K562 (cell line): ENCODE data around the gene MCAT. TPM values are rescaled to one million over a fixed set of nuclear protein-coding genes. Genes with fewer than 3 reads are reported as not detected.

Source experiments
- ATAC-seq: fragments of 200-7000 bp; cut with Tn5 transposase; 3 replicates; pipeline ENCODE4 v1.9.1; 2020; ENCODE audit warnings: moderate library complexity
- BruUV-seq: library from RNA; stranded (reverse); fragments of 400-500 nt; replicated peaks from 2 replicates; lab custom pipeline; 2021; lab: Mats Ljungman, UMichigan
- CTCF ChIA-PET: fragments of 300-600 bp; formaldehyde crosslinking; extraction: SDS; loops from one replicate; lab custom pipeline; 2021; ENCODE audit warnings: low intra/inter-chr PET ratio; lab: Yijun Ruan, JAX
- POLR2A ChIA-PET: fragments of 300-600, 350-650 bp; sonication (Branson Sonifier 250); formaldehyde crosslinking; extraction: SDS; loops from one replicate; lab custom pipeline; 2021; ENCODE audit warnings: antibody characterized with exemption, inconsistent platforms; lab: Yijun Ruan, JAX
- DNase-seq, 4 experiments: peaks; one replicate each; pipeline versions ENCODE4 v3.0.0 to v3.0.0-alpha.2; 2011 to 2018; ENCODE audit warnings: low spot score in 3 of 4, mixed read lengths in 3 of 4; ENCODE audit errors: extremely low read depth in 1 of 4
- FAIRE-seq: peaks from 2 replicates; lab custom pipeline; 2011; peaks lifted over from hg19 to GRCh38; lab: Jason Lieb, UNC
- H2AFZ ChIP-seq: 2 replicates; pipeline ENCODE4 v1.6.0; 2011; ENCODE audit warnings: low read depth, low read length, control low read depth, inconsistent platforms
- H3K27ac ChIP-seq: fragments of 200-600 bp; 3 replicates; pipeline ENCODE4 v1.8.0; 2011; ENCODE audit warnings: low read depth, mild to moderate bottlenecking, control low read depth, inconsistent platforms, low read length, moderate library complexity, mixed read lengths; ENCODE audit errors: extremely low read depth
- H3K27me3 ChIP-seq, 2 experiments: fragments of 300-600 bp in 1 of 2; 2 replicates in 1 of 2; 3 replicates in 1 of 2; pipeline versions ENCODE4 v1.6.0 to v1.8.0; 2011; ENCODE audit warnings: inconsistent platforms in 2 of 2, low read length in 2 of 2, mild to moderate bottlenecking in 1 of 2, mixed read lengths in 1 of 2, moderate library complexity in 1 of 2; ENCODE audit not compliant: control insufficient read depth in 2 of 2, insufficient read depth in 2 of 2
- H3K36me3 ChIP-seq: fragments of 300-600 bp; 3 replicates; pipeline ENCODE4 v1.8.0; 2011; ENCODE audit warnings: mild to moderate bottlenecking, low read length, inconsistent platforms; ENCODE audit not compliant: control insufficient read depth, insufficient read depth
- H3K4me1 ChIP-seq, 2 experiments: fragments of 200-600 bp in 1 of 2; replicated peaks in 1 of 2; 2 replicates in 1 of 2; 3 replicates in 1 of 2; pipeline versions ENCODE4 v1.5.1 to v1.8.0; 2011; ENCODE audit warnings: inconsistent platforms in 2 of 2, low read length in 2 of 2, mild to moderate bottlenecking in 1 of 2, mixed read lengths in 1 of 2, moderate library complexity in 1 of 2; ENCODE audit not compliant: control insufficient read depth in 2 of 2, insufficient read depth in 2 of 2
- H3K4me2 ChIP-seq: 2 replicates; pipeline ENCODE4 v1.6.1; 2011; ENCODE audit warnings: low read length, control low read depth, inconsistent platforms, mixed read lengths; ENCODE audit not compliant: insufficient read depth
- H3K4me3 ChIP-seq: fragments of 200-600 bp; sonication (generic), shearing (Covaris generic); 2 replicates; pipeline ENCODE4 v1.5.1; 2016; ENCODE audit warnings: control low read depth, inconsistent platforms
- H3K79me2 ChIP-seq: fragments of 200-600 bp; 3 replicates; pipeline ENCODE4 v1.8.0; 2011; ENCODE audit warnings: low read length, inconsistent platforms; ENCODE audit not compliant: control insufficient read depth, insufficient read depth
- H3K9ac ChIP-seq, 2 experiments: 2 replicates each; pipeline versions ENCODE4 v1.6.0 to v1.6.1; 2011; ENCODE audit warnings: low read depth in 2 of 2, low read length in 2 of 2, control low read depth in 1 of 2, inconsistent platforms in 1 of 2, mild to moderate bottlenecking in 1 of 2, mixed read lengths in 1 of 2; ENCODE audit not compliant: insufficient read depth in 1 of 2
- H3K9me1 ChIP-seq: one replicate; pipeline ENCODE4 v1.6.0; 2011; ENCODE audit warnings: inconsistent platforms, mild to moderate bottlenecking, low read length, moderate library complexity; ENCODE audit not compliant: control insufficient read depth, insufficient read depth
- H3K9me3 ChIP-seq: replicated peaks from 2 replicates; pipeline ENCODE4 v1.5.1; 2011; ENCODE audit warnings: low read depth, low read length, inconsistent platforms; ENCODE audit not compliant: control insufficient read depth, insufficient read depth
- H4K20me1 ChIP-seq: replicated peaks from 2 replicates; pipeline ENCODE4 v1.6.1; 2011; ENCODE audit warnings: low read length, inconsistent platforms, mixed read lengths; ENCODE audit not compliant: control insufficient read depth, insufficient read depth
- ARID4B ChIP-seq: sonication (generic); formaldehyde crosslinking; IDR thresholded peaks from 2 replicates; pipeline ENCODE4 v1.8.0; 2022; ENCODE audit warnings: mild to moderate bottlenecking, missing genetic modification reagents
- ASH1L ChIP-seq: fragments of 450-650 bp; IDR thresholded peaks from 2 replicates; pipeline ENCODE4 v1.6.1; 2018; ENCODE audit warnings: borderline replicate concordance, mild to moderate bottlenecking, low read depth; ENCODE audit not compliant: partially characterized antibody
- BHLHE40 ChIP-seq: IDR thresholded peaks from 2 replicates; pipeline ENCODE4 v1.6.1; 2011; ENCODE audit warnings: low read length, improper control_type of control experiment
- CAMTA2 ChIP-seq: fragments of 250-450 bp; sonication (Bioruptor Pico); conservative IDR thresholded peaks from 2 replicates; pipeline ENCODE4 v1.5.1; 2022
- DDX20 ChIP-seq: fragments of 450-650 bp; IDR thresholded peaks from 2 replicates; pipeline ENCODE4 v1.6.1; 2016; ENCODE audit warnings: missing genetic modification characterization, low read depth, mild to moderate bottlenecking, missing compliant biosample characterization, moderate library complexity
- DIDO1 ChIP-seq: fragments of 450-650 bp; IDR thresholded peaks from 2 replicates; pipeline ENCODE4 v1.6.1; 2016; ENCODE audit warnings: low read depth, missing biosample characterization, missing genetic modification characterization
- DMBX1 ChIP-seq: fragments of 250-450 bp; sonication (Bioruptor Pico); IDR thresholded peaks from 2 replicates; pipeline ENCODE4 v1.8.0; 2022; ENCODE audit warnings: inconsistent platforms, mild to moderate bottlenecking, moderate library complexity, borderline replicate concordance
- HBP1 ChIP-seq: fragments of 450-650 bp; formaldehyde crosslinking; IDR thresholded peaks from 2 replicates; pipeline ENCODE4 v1.4.0; 2022; ENCODE audit warnings: missing genetic modification characterization
- PHF8 ChIP-seq: fragments of 200-600 bp; sonication (generic); IDR thresholded peaks from 2 replicates; pipeline ENCODE4 v1.6.1; 2012; ENCODE audit warnings: mixed run types, mild to moderate bottlenecking, inconsistent platforms, low read length, moderate library complexity, borderline replicate concordance
- RHOXF2B ChIP-seq: fragments of 250-450 bp; sonication (Bioruptor Pico); conservative IDR thresholded peaks from 2 replicates; pipeline ENCODE4 v1.5.1; 2021
- SMARCB1 ChIP-seq: IDR thresholded peaks from 2 replicates; pipeline ENCODE4 v1.6.1; 2011; ENCODE audit warnings: improper control_type of control experiment, low read depth; ENCODE audit not compliant: insufficient read length
- TCF3 ChIP-seq: sonication (generic); formaldehyde crosslinking; IDR thresholded peaks from 2 replicates; pipeline ENCODE4 v1.4.0; 2020; ENCODE audit warnings: mild to moderate bottlenecking, missing genetic modification reagents
- ZFP30 ChIP-seq: fragments of 250-450 bp; sonication (Bioruptor Pico); IDR thresholded peaks from 2 replicates; pipeline ENCODE4 v1.8.0; 2022; ENCODE audit warnings: moderate library complexity, mild to moderate bottlenecking, inconsistent platforms, borderline replicate concordance
- ZNF121 ChIP-seq: sonication (generic); formaldehyde crosslinking; conservative IDR thresholded peaks from 2 replicates; pipeline ENCODE4 v1.8.0; 2022; ENCODE audit warnings: missing genetic modification reagents
- ZNF445 ChIP-seq: fragments of 250-450 bp; sonication (Bioruptor Pico); IDR thresholded peaks from 2 replicates; pipeline ENCODE4 v1.4.0; 2020; ENCODE audit warnings: low read depth, mild to moderate bottlenecking, moderate library complexity
- ZZZ3 ChIP-seq: fragments of 450-650 bp; IDR thresholded peaks from 2 replicates; pipeline ENCODE4 v1.6.1; 2016; ENCODE audit warnings: antibody characterized with exemption, mild to moderate bottlenecking, moderate library complexity
- in situ Hi-C: fragments of 300-500 bp; cut with MboI; formaldehyde crosslinking; loops from 4 replicates; pipeline ENCODE4 v1.15.0; 2018; ENCODE audit warnings: inconsistent platforms, mixed read lengths
- intact Hi-C: fragments of 100-400 bp; cut with micrococcal nuclease; formaldehyde crosslinking; loops from 2 replicates; pipeline ENCODE4 v1.14.2; 2022
- polyA plus RNA-seq, 8 experiments: library from polyadenylated mRNA; depleted of rRNA in 4 of 8; stranded (reverse) in 5 of 8; unstranded in 3 of 8; fragments of >200 nt; fragmentation: Nextera tagmentation in 2 of 8; fragmentation: Illumina TruSeq in 1 of 8; extraction: Ambion mirVana in 2 of 8; extraction: Trizol in 1 of 8; gene quantifications; 2 replicates each; pipeline versions ENCODE4 v1.2.1 to v1.2.3, GENCODE V29; 2011 to 2014; ENCODE audit warnings: inconsistent platforms in 1 of 8, missing spikeins in 1 of 8
- total RNA-seq, 7 experiments: library from RNA; depleted of rRNA in 6 of 7; stranded (reverse); fragments of >200 nt in 6 of 7; fragmentation: Illumina TruSeq in 2 of 7; extraction: Trizol in 2 of 7; gene quantifications; 2 replicates each; pipeline versions ENCODE4 v1.2.1 to v1.2.3, GENCODE V29; 2011 to 2021; ENCODE audit warnings: low replicate concordance in 1 of 7

The MCAT gene
- total and polyA plus RNA-seq, 9 of the 15 experiments (the other 6 are each of a cell fraction or from before 2014, with no cell fraction given): 3.3 to 27.8 (median 13.9) TPM

- TF ChIP-seq ARID4B (peak; percentile 62; the same call in 1 of the 2 replicates), DIDO1 (peak; percentile 88), PHF8 (peak; percentile 66; the same call in 1 of the 2 replicates), DMBX1 (CRISPR knock-in tag) (0 out of 2 replicates have a peak, but pooled peaks have one; percentile 56), BHLHE40 (peak; percentile 34; the same call in 1 of the 2 replicates)
- TF ChIP-seq, all 486 proteins: peak for 87
Measured at GRCh38 chr22:43142880-43143562, at the start of gene MCAT (continued).

- peaks cover under 1% of the 10 kb centered on the region; the same call in 2 of the 3 replicates for H3K79me2 ChIP-seq
- no TSS peak for BruUV-seq
- no peak overlapping the region for H3K4me3 ChIP-seq
- no peak overlapping the region for H3K9ac ChIP-seq
- no peaks in the 10 kb centered on the region for H3K9me3 ChIP-seq
- ATAC-seq: no peak
- H3K36me3 ChIP-seq: no peaks in the 10 kb centered on the region
- in situ Hi-C loops (no loop called here), intact Hi-C loops (no loop called here)
- H3K4me1 ChIP-seq: peaks cover 0 to 2% of the 10 kb centered on the region in 2 experiments; a peak in 3 of 5 replicates
- DNase-seq: no peak
- no peak for FAIRE-seq
- CTCF ChIA-PET: interaction anchor here (0.6 to 0.7 kb wide), 2 partner anchors 155 to 186 kb away, joined by 4 to 5 read pairs; no protein-coding TSS in a partner anchor
- H3K27me3 ChIP-seq: no peaks in the 10 kb centered on the region
- H3K27ac ChIP-seq: no peak overlapping the region
- no peaks in the 10 kb centered on the region for H4K20me1 ChIP-seq
- TF ChIP-seq ZFP30 (CRISPR knock-in tag) (no peak), ASH1L (no peak), SMARCB1 (no peak), ZNF121 (CRISPR knock-in tag) (no peak), CAMTA2 (CRISPR knock-in tag) (no peak), ZNF445 (CRISPR knock-in tag) (no peak), DDX20 (tag) (no peak), ZZZ3 (no peak), RHOXF2B (CRISPR knock-in tag) (no peak), HBP1 (CRISPR knock-in tag) (no peak), TCF3 (no peak)
- TF ChIP-seq, all 486 proteins: peak for 0
- H3K4me2 ChIP-seq: no peak overlapping the region
- POLR2A ChIA-PET: interaction anchor here (0.6 kb wide), 1 partner anchor 8 kb away, joined by 3 read pairs; no protein-coding TSS in a partner anchor
- no peak overlapping the region for H2AFZ ChIP-seq
- no peaks in the 10 kb centered on the region for H3K9me1 ChIP-seq
Measured at GRCh38 chr22:43191831-43192230, 48.6 kb upstream of the MCAT start.
